Measurements from ENCODE around the gene PHETA1. TPM values are rescaled to one million over a fixed set of nuclear protein-coding genes. Genes with fewer than 3 reads are reported as not detected.

PHETA1 gene
- total RNA-seq, 1 donor from 2014 or later, result 12.9 TPM

- Histone ChIP-seq H3K9me3 (peaks cover 0 to 6% of the 10 kb centered on the region in 2 donors), H3K4me1 (no peaks in the 10 kb centered on the region), H3K4me3 (no peak overlapping the region), H3K27me3 (no peaks in the 10 kb centered on the region), H3K27ac (no peak overlapping the region), H3K36me3 (no peaks in the 10 kb centered on the region)
- TF ChIP-seq CTCF (IDR thresholded peaks at IDR 0.05), result no peak
- intact Hi-C loops (cut with DNase I), result no loop called here
- DNase-seq (ENCODE audit: low spot score in 2 of 2), result no peak
Observed at GRCh38 chr12:111353026-111353425, 15.9 kb downstream of the PHETA1 start.

DNA sequence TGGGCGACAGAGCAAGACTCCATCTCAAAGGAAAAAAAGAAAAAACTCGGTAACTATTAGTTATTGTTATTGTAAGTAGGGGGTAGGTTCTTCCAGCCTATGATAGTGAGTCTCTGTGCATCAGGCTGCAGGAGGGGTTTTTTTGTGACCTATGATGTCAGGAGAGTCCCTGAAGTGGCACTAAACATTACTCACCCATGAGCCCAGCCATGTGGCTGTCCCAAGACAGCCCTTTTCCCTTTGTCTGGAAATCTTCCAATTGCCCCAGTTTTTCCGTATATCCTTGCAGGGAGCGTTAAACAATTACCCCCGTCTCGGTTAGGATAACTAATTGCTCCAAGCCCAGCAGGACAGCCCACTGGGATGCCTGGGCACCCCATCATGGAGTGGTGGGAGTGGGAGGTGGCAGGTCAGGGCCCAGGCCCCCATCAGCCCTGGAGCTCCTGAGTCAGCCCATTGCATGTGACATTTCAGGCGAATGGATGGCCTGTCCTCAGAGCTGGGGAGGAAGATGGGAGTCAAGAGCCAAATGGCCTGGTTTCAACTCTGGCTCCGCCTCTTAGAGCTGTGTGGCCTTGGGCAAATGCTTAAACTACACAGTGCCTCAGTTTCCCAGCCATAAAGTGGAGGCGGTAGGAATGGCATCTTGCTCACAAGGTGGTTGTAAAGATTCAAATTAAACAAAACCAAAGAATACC lies 16.4 kb downstream of the PHETA1 start:
- intact Hi-C loops (cut with DNase I), result no loop called here
- peaks cover 0 to 11% of the 10 kb centered on the region in 2 donors for H3K9me3 ChIP-seq
- TF ChIP-seq CTCF (IDR thresholded peaks at IDR 0.05), result no peak
- H3K36me3 ChIP-seq, result no peaks in the 10 kb centered on the region
- DNase-seq (ENCODE audit: low spot score in 2 of 2), result no peak
- no peak overlapping the region for H3K4me3 ChIP-seq
- no peaks in the 10 kb centered on the region for H3K4me1 ChIP-seq
- no peak overlapping the region for H3K27ac ChIP-seq
- H3K27me3 ChIP-seq, result no peaks in the 10 kb centered on the region

- Histone ChIP-seq H3K36me3 (no peaks in the 10 kb centered on the region), H3K4me3 (no peak overlapping the region), H3K27ac (no peak overlapping the region), H3K4me1 (no peaks in the 10 kb centered on the region), H3K9me3 (peaks cover 0 to 11% of the 10 kb centered on the region in 2 donors), H3K27me3 (no peaks in the 10 kb centered on the region)
- TF ChIP-seq CTCF (IDR thresholded peaks at IDR 0.05), result no peak
- intact Hi-C loops (cut with DNase I), result no loop called here
- DNase-seq (ENCODE audit: low spot score in 2 of 2), result no peak
Observed at GRCh38 chr12:111351026-111351425, 17.9 kb downstream of the PHETA1 start.

GRCh38 chr12:111349748-111350520 lies 19.0 kb downstream of the PHETA1 start:
- intact Hi-C loops (cut with DNase I), result no loop called here
- Histone ChIP-seq H3K27me3 (no peaks in the 10 kb centered on the region), H3K4me3 (no peak overlapping the region), H3K9me3 (peaks cover 0 to 11% of the 10 kb centered on the region in 2 donors), H3K36me3 (no peaks in the 10 kb centered on the region), H3K4me1 (no peaks in the 10 kb centered on the region), H3K27ac (no peak overlapping the region)
- DNase-seq (ENCODE audit: low spot score in 2 of 2), result no peak
- no peak for TF ChIP-seq CTCF (IDR thresholded peaks at IDR 0.05)

DNA sequence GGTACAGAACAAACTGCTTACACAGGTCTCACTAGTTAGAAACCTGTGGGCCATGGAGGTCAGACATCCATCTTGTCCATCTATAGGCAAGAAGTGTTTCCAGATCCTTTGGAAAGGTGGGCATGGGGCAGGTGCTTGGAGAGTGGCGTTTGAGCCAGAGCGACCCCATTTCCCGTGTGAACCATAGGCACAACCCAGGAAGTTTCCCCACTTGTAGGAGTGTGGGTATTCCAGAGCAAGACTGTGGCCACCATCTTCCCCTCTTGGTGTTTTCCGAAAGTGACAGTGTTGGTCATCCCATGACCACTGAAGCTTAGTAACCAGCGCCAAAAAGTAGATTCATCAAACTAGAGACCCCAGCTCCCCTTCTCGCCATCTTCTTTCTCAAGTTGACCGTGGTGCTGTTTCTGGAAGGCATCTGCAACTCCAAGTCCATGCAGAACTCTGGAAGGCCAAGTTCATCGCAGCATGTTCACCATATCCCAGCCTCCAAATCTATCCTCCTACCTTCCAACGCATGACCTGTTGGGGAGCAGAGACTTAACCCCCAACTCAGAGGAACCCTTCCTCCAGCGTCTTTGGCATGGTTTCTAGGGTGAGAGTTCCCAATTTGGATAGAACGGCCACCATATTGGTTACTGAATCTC lies 19.7 kb downstream of the PHETA1 start:
- Histone ChIP-seq H3K4me3 (no peak overlapping the region), H3K4me1 (no peaks in the 10 kb centered on the region), H3K36me3 (no peaks in the 10 kb centered on the region), H3K27me3 (no peaks in the 10 kb centered on the region), H3K9me3 (peaks cover 0 to 11% of the 10 kb centered on the region in 2 donors), H3K27ac (no peak overlapping the region)
- intact Hi-C loops (cut with DNase I), result no loop called here
- no peak for TF ChIP-seq CTCF (IDR thresholded peaks at IDR 0.05)
- no peak for DNase-seq (ENCODE audit: low spot score in 2 of 2)

Data from ascending aorta (tissue), 2 donors.